ENCODE results near the gene CNP.

Gene CNP

GRCh38 chr17:41932816-41933389 is 33.7 kb upstream of the CNP start:
- no peak overlapping the region for H3K27ac ChIP-seq
- CTCF ChIA-PET, result interaction anchor here (0.7 kb wide), 1 partner anchor 185 kb away, joined by 3 read pairs; no protein-coding TSS in a partner anchor
- DNase-seq (ENCODE audit: low spot score), result no peak
- TF ChIP-seq CTCF (conservative IDR thresholded peaks at IDR 0.05; ENCODE audit: low read depth), result no peak
- POLR2A ChIA-PET (ENCODE audit: low non-redundant PET), result no interaction called here

GRCh38 chr17:41935641-41936040 is 31.0 kb upstream of the CNP start:
- ChIA-PET CTCF (interaction anchor here (0.6 kb wide), 2 partner anchors 10 to 61 kb away, joined by 3 to 8 read pairs; no protein-coding TSS in a partner anchor), POLR2A (ENCODE audit: low non-redundant PET) (no interaction called here)
- no peak for DNase-seq (ENCODE audit: low spot score)
- TF ChIP-seq CTCF (conservative IDR thresholded peaks at IDR 0.05; ENCODE audit: low read depth), result no peak
- H3K27ac ChIP-seq, result no peak overlapping the region

- no peak for DNase-seq (ENCODE audit: low spot score)
- H3K27ac ChIP-seq, result no peak overlapping the region
- ChIA-PET CTCF (interaction anchor here (0.6 kb wide), 1 partner anchor 18 kb away, joined by 4 read pairs; no protein-coding TSS in a partner anchor), POLR2A (ENCODE audit: low non-redundant PET) (no interaction called here)
- no peak for TF ChIP-seq CTCF (conservative IDR thresholded peaks at IDR 0.05; ENCODE audit: low read depth)
Measured at GRCh38 chr17:41937970-41938954, 28.3 kb upstream of the CNP start.

GRCh38 chr17:41939044-41939692 is 27.4 kb upstream of the CNP start:
- ChIA-PET POLR2A (ENCODE audit: low non-redundant PET) (interaction anchor here (0.9 kb wide), 1 partner anchor 9 kb away, joined by 3 read pairs; the partner anchor contains the start of gene ODAD4), CTCF (no interaction called here)
- no peak for DNase-seq (ENCODE audit: low spot score)
- no peak overlapping the region for H3K27ac ChIP-seq
- TF ChIP-seq CTCF (conservative IDR thresholded peaks at IDR 0.05; ENCODE audit: low read depth), result no peak

- no peak for DNase-seq (ENCODE audit: low spot score)
- no peak overlapping the region for H3K27ac ChIP-seq
- POLR2A ChIA-PET (ENCODE audit: low non-redundant PET), result interaction anchor here (0.6 to 0.9 kb wide), 2 partner anchors 9 to 195 kb away, joined by 3 read pairs; partner anchors contain the start of gene ODAD4
- TF ChIP-seq CTCF (conservative IDR thresholded peaks at IDR 0.05; ENCODE audit: low read depth), result no peak
- CTCF ChIA-PET, result interaction anchor here (0.8 kb wide), 1 partner anchor 526 kb away, joined by 5 read pairs; no protein-coding TSS in a partner anchor
Measured at GRCh38 chr17:41939693-41940090, 26.9 kb upstream of the CNP start.

- POLR2A ChIA-PET (ENCODE audit: low non-redundant PET), result no interaction called here
- no peak overlapping the region for H3K27ac ChIP-seq
- CTCF ChIA-PET, result no interaction called here
- no peak for TF ChIP-seq CTCF (conservative IDR thresholded peaks at IDR 0.05; ENCODE audit: low read depth)
- DNase-seq (ENCODE audit: low spot score), result no peak
Measured at GRCh38 chr17:41941168-41941567, 25.4 kb upstream of the CNP start.

Data from RWPE1 (cell line).